Natural killer cell (primary cell): Measurements from ENCODE around the gene KCTD21. TPM values are rescaled to one million over a fixed set of nuclear protein-coding genes. Genes with fewer than 3 reads are reported as not detected.

Source experiments
- ATAC-seq, 3 donors: fragments of 150-1000 bp in 2 of 3; fragments of 200-7000 bp in 1 of 3; cut with Tn5 transposase; 1 replicate in 1 of 3; 2 replicates in 2 of 3; pipeline ENCODE4 v1.10.0; 2021; ENCODE audit warnings: mild to moderate bottlenecking in 2 of 3, moderate library complexity in 2 of 3
- DNase-seq, 2 donors: peaks; one replicate each; pipeline versions ENCODE4 v3.0.0 to v3.0.0-alpha.2; 2013 to 2021; ENCODE audit warnings: mixed read lengths in 1 of 2
- H3K27ac ChIP-seq: one replicate; pipeline ENCODE4 v1.5.1; 2013; ENCODE audit warnings: mild to moderate bottlenecking, low read length
- H3K27me3 ChIP-seq: one replicate; pipeline ENCODE4 v1.6.1; 2013; ENCODE audit warnings: low read length; ENCODE audit not compliant: control insufficient read depth, insufficient read depth
- H3K36me3 ChIP-seq: one replicate; pipeline ENCODE4 v1.6.1; 2013; ENCODE audit warnings: low read length; ENCODE audit not compliant: control insufficient read depth, insufficient read depth
- H3K4me1 ChIP-seq: one replicate; pipeline ENCODE4 v1.6.1; 2013; ENCODE audit warnings: low read length; ENCODE audit not compliant: control insufficient read depth, insufficient read depth
- H3K4me3 ChIP-seq: one replicate; pipeline ENCODE4 v1.5.1; 2013; ENCODE audit warnings: low read length
- H3K9me3 ChIP-seq: one replicate; pipeline ENCODE4 v1.6.1; 2013; ENCODE audit warnings: low read length; ENCODE audit not compliant: control insufficient read depth, insufficient read depth
- H3K27ac Mint-ChIP-seq, 2 donors: one replicate each; pipeline ENCODE4 v1.8.0; 2022; ENCODE audit warnings: mild to moderate bottlenecking in 2 of 2, mixed read lengths in 2 of 2, moderate library complexity in 1 of 2
- H3K27me3 Mint-ChIP-seq, 2 donors: one replicate each; pipeline ENCODE4 v1.8.0; 2022; ENCODE audit warnings: low read depth in 2 of 2, mixed read lengths in 2 of 2
- H3K36me3 Mint-ChIP-seq: one replicate; pipeline ENCODE4 v1.8.0; 2022; ENCODE audit warnings: mixed read lengths
- H3K4me1 Mint-ChIP-seq, 2 donors: one replicate each; pipeline ENCODE4 v1.8.0; 2022; ENCODE audit warnings: mixed read lengths in 2 of 2
- H3K4me3 Mint-ChIP-seq: one replicate; pipeline ENCODE4 v1.8.0; 2022; ENCODE audit warnings: mild to moderate bottlenecking, moderate library complexity, mixed read lengths
- H3K9me3 Mint-ChIP-seq, 2 donors: one replicate each; pipeline ENCODE4 v1.8.0; 2022; ENCODE audit warnings: mixed read lengths in 2 of 2
- CTCF ChIP-seq: fragments of 200-600 bp; IDR thresholded peaks from one replicate; pipeline ENCODE4 v1.8.0; 2022; ENCODE audit warnings: antibody characterized with exemption
- WGBS: methylation state at CpG from one replicate; pipeline ENCODE4 v1.1.7; 2013; ENCODE audit warnings: missing lambda C conversion rate; ENCODE audit not compliant: insufficient coverage; 5-methylcytosine and 5-hydroxymethylcytosine counted together
- intact Hi-C: fragments of 100-400 bp; cut with micrococcal nuclease; formaldehyde crosslinking; loops from one replicate; pipeline ENCODE4 v1.14.2; 2022
- total RNA-seq, 4 donors: library from RNA; stranded (reverse); fragments of 120-200 nt in 1 of 4; gene quantifications; one replicate each; pipeline versions ENCODE4 v1.2.3 to v1.2.4, GENCODE V29; 2013 to 2022

Gene KCTD21
- total RNA-seq, 3 donors from 2014 or later (not counting 1 experiment from before 2014, with no cell fraction given) = 1.7 to 2.7 (median 2.2) TPM

- H3K9me3 ChIP-seq = no peaks in the 10 kb centered on the region
- intact Hi-C loops = no loop called here
- no peak for DNase-seq
- H3K4me3 ChIP-seq = no peak overlapping the region
- no peak for TF ChIP-seq CTCF
- no peak overlapping the region for H3K27ac ChIP-seq
- H3K9me3 Mint-ChIP-seq = no peaks in the 10 kb centered on the region
- H3K4me3 Mint-ChIP-seq = no peak overlapping the region
- H3K27ac Mint-ChIP-seq = no peak overlapping the region
- no peaks in the 10 kb centered on the region for H3K27me3 Mint-ChIP-seq
- ATAC-seq = no peak
- no peaks in the 10 kb centered on the region for H3K36me3 Mint-ChIP-seq
- no peaks in the 10 kb centered on the region for H3K36me3 ChIP-seq
- no peaks in the 10 kb centered on the region for H3K4me1 ChIP-seq
- WGBS = 99% methylated on average over 4 of the region's 4 CpGs
- H3K4me1 Mint-ChIP-seq = no peaks in the 10 kb centered on the region
- H3K27me3 ChIP-seq = no peaks in the 10 kb centered on the region
Observed at GRCh38 chr11:78150346-78150745, 38.1 kb downstream of the KCTD21 start.

GRCh38 chr11:78149646-78150045 is 38.8 kb downstream of the KCTD21 start:
- no CpG with 5 or more reads among the region's 1 CpG for WGBS

GRCh38 chr11:78147807-78148206 is 40.6 kb downstream of the KCTD21 start:
- Histone ChIP-seq H3K4me3 (no peak overlapping the region), H3K27ac (no peak overlapping the region), H3K9me3 (no peaks in the 10 kb centered on the region), H3K4me1 (no peaks in the 10 kb centered on the region), H3K27me3 (no peaks in the 10 kb centered on the region), H3K36me3 (no peaks in the 10 kb centered on the region)
- Mint-ChIP-seq H3K4me1 (no peaks in the 10 kb centered on the region), H3K9me3 (no peaks in the 10 kb centered on the region), H3K4me3 (no peak overlapping the region), H3K36me3 (no peaks in the 10 kb centered on the region), H3K27ac (no peak overlapping the region), H3K27me3 (no peaks in the 10 kb centered on the region)
- no peak for DNase-seq
- intact Hi-C loops = no loop called here
- no peak for ATAC-seq
- TF ChIP-seq CTCF = no peak
- WGBS = 83% methylated on average over 2 of the region's 2 CpGs

More at GRCh38 chr11:78149646-78150045, 38.8 kb downstream of the KCTD21 start:
- no peaks in the 10 kb centered on the region for H3K9me3 ChIP-seq
- no peak overlapping the region for H3K27ac Mint-ChIP-seq
- H3K27me3 Mint-ChIP-seq = no peaks in the 10 kb centered on the region
- H3K4me1 Mint-ChIP-seq = no peaks in the 10 kb centered on the region
- no peak overlapping the region for H3K27ac ChIP-seq
- H3K4me3 ChIP-seq = no peak overlapping the region
- no peaks in the 10 kb centered on the region for H3K36me3 ChIP-seq
- no peak for TF ChIP-seq CTCF
- DNase-seq = peak in 1 of 2 donors; percentile 50
- no peak for ATAC-seq
- intact Hi-C loops = no loop called here
- H3K27me3 ChIP-seq = no peaks in the 10 kb centered on the region
- no peaks in the 10 kb centered on the region for H3K36me3 Mint-ChIP-seq
- H3K4me1 ChIP-seq = no peaks in the 10 kb centered on the region
- H3K9me3 Mint-ChIP-seq = no peaks in the 10 kb centered on the region
- no peak overlapping the region for H3K4me3 Mint-ChIP-seq

- Mint-ChIP-seq H3K27me3 (no peaks in the 10 kb centered on the region), H3K36me3 (no peaks in the 10 kb centered on the region), H3K4me3 (no peak overlapping the region), H3K9me3 (no peaks in the 10 kb centered on the region), H3K27ac (no peak overlapping the region), H3K4me1 (peaks cover 5 to 7% of the 10 kb centered on the region in 2 donors)
- no peaks in the 10 kb centered on the region for H3K9me3 ChIP-seq
- WGBS = 91% methylated on average over 1 of the region's 1 CpG
- no peaks in the 10 kb centered on the region for H3K36me3 ChIP-seq
- no peak overlapping the region for H3K27ac ChIP-seq
- H3K27me3 ChIP-seq = no peaks in the 10 kb centered on the region
- DNase-seq (no peak), ATAC-seq (no peak)
- no peaks in the 10 kb centered on the region for H3K4me1 ChIP-seq
- no peak overlapping the region for H3K4me3 ChIP-seq
- intact Hi-C loops = no loop called here
- TF ChIP-seq CTCF = no peak
Observed at GRCh38 chr11:78145511-78146025, 42.9 kb downstream of the KCTD21 start.
